BLaER1 treated with 17β-estradiol and CSF1 and Interleukin-3, amounts not matched to agents 10 nM and 100 nM (cell line): ENCODE measurements around the gene ZMYND15.
A peak's percentile ranks its signal among the peaks of the same experiment; 100 is the strongest.
"Not testable (repeated sequence)": the region's sequence is repeated elsewhere in the genome, so short reads cannot be mapped to it uniquely, and the experiment has no call there.

ENCODE experiments used
- H3K27ac ChIP-seq, 11 experiments: shearing (Covaris generic); formaldehyde crosslinking; 2 replicates each; pipeline ENCODE4 v1.8.1; 2022
- H3K27me3 ChIP-seq, 11 experiments: shearing (Covaris generic); formaldehyde crosslinking; 2 replicates each; pipeline ENCODE4 v1.8.1; 2022
- H3K36me3 ChIP-seq, 11 experiments: shearing (Covaris generic); formaldehyde crosslinking; 2 replicates each; pipeline ENCODE4 v1.8.1; 2022
- H3K4me1 ChIP-seq, 10 experiments: shearing (Covaris generic); formaldehyde crosslinking; 2 replicates each; pipeline ENCODE4 v1.8.1; 2022
- H3K4me2 ChIP-seq, 11 experiments: shearing (Covaris generic); formaldehyde crosslinking; 2 replicates each; pipeline ENCODE4 v1.8.1; 2022
- H3K4me3 ChIP-seq, 10 experiments: shearing (Covaris generic); formaldehyde crosslinking; 2 replicates each; pipeline ENCODE4 v1.8.1; 2022
- H3K9ac ChIP-seq, 11 experiments: shearing (Covaris generic); formaldehyde crosslinking; 2 replicates each; pipeline ENCODE4 v1.8.1; 2022
- H3K9me3 ChIP-seq, 11 experiments: shearing (Covaris generic); formaldehyde crosslinking; replicated peaks in 1 of 11; 2 replicates each; pipeline ENCODE4 v1.8.1; 2022
- H4K20me1 ChIP-seq, 11 experiments: shearing (Covaris generic); formaldehyde crosslinking; 2 replicates each; pipeline ENCODE4 v1.8.1; 2022
- Cebpa-rat ChIP-seq, 11 experiments: shearing (Covaris generic); IDR thresholded peaks; 2 replicates each; pipeline ENCODE4 v1.8.1; 2022

The ZMYND15 gene, protein sequence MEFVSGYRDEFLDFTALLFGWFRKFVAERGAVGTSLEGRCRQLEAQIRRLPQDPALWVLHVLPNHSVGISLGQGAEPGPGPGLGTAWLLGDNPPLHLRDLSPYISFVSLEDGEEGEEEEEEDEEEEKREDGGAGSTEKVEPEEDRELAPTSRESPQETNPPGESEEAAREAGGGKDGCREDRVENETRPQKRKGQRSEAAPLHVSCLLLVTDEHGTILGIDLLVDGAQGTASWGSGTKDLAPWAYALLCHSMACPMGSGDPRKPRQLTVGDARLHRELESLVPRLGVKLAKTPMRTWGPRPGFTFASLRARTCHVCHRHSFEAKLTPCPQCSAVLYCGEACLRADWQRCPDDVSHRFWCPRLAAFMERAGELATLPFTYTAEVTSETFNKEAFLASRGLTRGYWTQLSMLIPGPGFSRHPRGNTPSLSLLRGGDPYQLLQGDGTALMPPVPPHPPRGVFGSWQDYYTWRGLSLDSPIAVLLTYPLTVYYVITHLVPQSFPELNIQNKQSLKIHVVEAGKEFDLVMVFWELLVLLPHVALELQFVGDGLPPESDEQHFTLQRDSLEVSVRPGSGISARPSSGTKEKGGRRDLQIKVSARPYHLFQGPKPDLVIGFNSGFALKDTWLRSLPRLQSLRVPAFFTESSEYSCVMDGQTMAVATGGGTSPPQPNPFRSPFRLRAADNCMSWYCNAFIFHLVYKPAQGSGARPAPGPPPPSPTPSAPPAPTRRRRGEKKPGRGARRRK

DNA sequence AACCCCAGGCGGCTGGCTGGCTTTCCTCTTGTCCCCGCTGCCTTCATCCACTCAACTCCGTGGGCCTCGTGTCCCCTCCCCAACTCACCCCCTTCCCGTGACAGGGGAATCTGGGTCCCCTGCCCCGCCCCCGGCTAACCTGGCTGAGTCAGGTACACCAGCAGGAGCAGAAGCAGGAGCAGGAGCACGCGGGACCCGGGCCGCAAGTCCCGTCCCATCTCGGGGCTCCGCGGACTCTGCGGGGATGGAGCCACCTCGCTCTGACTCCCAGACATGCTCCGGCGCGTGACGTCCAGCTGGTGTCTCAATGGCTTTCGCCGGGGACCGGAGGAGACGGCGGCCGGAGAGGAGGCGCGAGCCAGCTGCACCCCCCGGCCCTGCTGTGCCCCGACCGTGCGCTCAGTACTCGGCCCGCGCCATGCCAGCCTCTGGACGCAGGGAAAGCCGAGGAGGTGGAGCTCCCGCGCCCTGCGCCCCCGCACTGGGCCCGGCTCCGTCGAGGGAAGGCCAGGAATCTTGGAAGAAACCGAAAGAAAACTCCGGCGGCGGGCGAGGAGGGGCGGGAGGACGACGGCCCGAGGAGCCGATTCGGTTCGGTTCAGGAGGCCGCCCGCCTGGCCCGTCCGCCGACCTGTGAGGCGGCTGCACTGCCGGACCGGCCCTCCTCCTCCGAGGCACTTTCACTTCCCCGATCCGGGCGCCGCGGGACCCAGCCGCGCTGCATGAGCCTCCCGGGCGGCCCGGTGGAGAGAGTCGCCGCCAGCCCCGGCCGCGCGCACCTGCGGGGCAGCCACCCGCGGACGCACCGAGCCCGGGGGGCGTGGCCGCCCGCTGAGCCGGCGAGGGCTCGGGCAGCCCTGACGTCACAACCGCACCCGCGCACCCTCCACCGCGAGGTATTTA lies at the start of gene ZMYND15, which contains the start of gene CXCL16:
ZMYND15 (plus strand) TSS at position 712 of the 903 bp plus-strand sequence. CDS start 716 bp downstream, outside the sequence.
CXCL16 (minus strand) TSS at position 807 of the 903 bp plus-strand sequence; CDS start at position 218, 589 bp downstream.
- Histone ChIP-seq H3K36me3 (peaks cover 0 to 28% (median 0%) of the 10 kb centered on the region in 11 experiments; a peak in 5 of 22 replicates), H3K4me3 (peak within 1 kb of the TSS; percentile 62 to 95 (median 72)), H3K9me3 (no peaks in the 10 kb centered on the region), H3K27me3 (peaks cover 39 to 82% (median 72%) of the 10 kb centered on the region in 11 experiments), H3K4me2 (peak within 1 kb of the TSS; percentile 85 to 100 (median 98)), H4K20me1 (peaks cover 0 to 19% (median 0%) of the 10 kb centered on the region in 11 experiments; a peak in 8 of 22 replicates), H3K4me1 (peaks cover 33 to 75% (median 54%) of the 10 kb centered on the region in 10 experiments), H3K9ac (peak within 1 kb of the TSS; percentile 44 to 96 (median 77); a peak in 21 of 22 replicates), H3K27ac (peak within 1 kb of the TSS in 7 of 11 experiments; percentile 18 to 89 (median 66); a peak in 13 of 22 replicates)
- no peak for TF ChIP-seq Cebpa-rat (IDR thresholded peaks at IDR 0.05)

DNA sequence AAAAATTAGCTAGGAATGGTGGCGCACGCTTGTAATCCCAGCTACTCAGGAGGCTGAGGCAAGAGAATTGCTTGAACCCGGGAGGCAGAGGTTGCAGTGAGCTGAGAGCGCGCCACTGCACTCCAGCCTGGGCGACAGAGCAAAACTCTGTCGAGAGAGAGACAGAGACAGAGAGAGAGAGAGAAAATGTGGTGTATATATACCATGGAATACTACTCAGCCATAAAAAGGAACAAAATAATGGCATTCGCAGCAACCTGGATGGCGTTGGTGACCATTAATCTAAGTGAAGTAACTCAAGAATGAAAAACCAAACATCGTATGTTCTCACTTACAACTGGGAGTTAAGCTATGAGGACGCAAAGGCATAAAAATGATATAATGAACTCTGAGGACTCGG lies 49.8 kb upstream of the ZMYND15 start:
- not testable (repeated sequence) for H3K9me3 ChIP-seq, H3K9ac ChIP-seq, H3K27me3 ChIP-seq, H3K27ac ChIP-seq, H3K4me1 ChIP-seq, H3K4me2 ChIP-seq, H3K4me3 ChIP-seq
- Histone ChIP-seq H4K20me1 (peaks cover 0 to 100% (median 61%) of the 10 kb centered on the region in 11 experiments; a peak in 20 of 22 replicates), H3K36me3 (peaks cover 40 to 97% (median 89%) of the 10 kb centered on the region in 11 experiments)

DNA sequence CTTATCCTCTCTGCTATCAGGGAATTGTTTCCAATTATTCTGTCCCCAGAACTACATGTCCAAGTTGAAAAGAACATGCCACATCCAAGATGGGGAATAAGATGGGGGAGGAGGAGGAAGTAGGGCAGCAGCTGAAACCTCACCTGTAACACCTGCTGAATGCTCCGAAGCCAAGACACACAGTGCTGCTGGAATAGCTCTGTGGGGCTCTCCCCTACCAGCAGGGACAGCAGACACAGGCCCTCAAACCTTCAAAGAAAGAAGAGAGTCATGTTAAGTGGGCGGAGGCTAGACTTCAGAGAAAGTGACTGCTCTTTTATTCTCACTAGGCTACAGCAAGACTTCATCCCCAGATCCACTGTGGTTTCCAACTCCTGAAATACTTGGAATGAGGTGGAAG lies 48.9 kb upstream of the ZMYND15 start:
- Histone ChIP-seq H3K9ac (no peak overlapping the region), H3K36me3 (peaks cover 34 to 97% (median 91%) of the 10 kb centered on the region in 11 experiments)

DNA sequence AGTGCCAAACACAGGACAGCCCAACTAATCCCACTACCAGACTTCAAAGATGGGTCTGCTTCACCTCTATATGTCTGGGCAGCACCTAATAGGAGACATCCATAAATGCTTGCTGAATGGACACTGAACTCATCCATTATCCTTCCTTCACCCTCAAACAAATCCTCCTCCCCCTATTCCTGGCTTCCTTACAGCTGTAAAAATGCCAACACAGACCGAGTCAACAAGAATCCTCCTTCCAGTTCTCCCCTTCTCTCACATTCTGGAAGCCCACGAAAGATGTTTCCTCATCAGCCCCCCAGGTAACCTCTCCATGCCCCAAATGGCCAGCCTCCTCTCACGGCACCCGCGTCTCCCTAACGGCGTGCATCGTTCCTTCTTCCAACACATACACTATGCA lies 47.9 kb upstream of the ZMYND15 start:
- Histone ChIP-seq H3K4me2 (no peak overlapping the region), H3K27ac (no peak overlapping the region), H3K9me3 (no peaks in the 10 kb centered on the region), H3K36me3 (peaks cover 33 to 97% (median 91%) of the 10 kb centered on the region in 11 experiments), H3K4me3 (no peak overlapping the region), H3K4me1 (peaks cover 0 to 19% (median 3%) of the 10 kb centered on the region in 10 experiments; a peak in 10 of 20 replicates), H3K27me3 (no peaks in the 10 kb centered on the region), H3K9ac (no peak overlapping the region), H4K20me1 (peaks cover 0 to 100% (median 73%) of the 10 kb centered on the region in 11 experiments; a peak in 20 of 22 replicates)
- TF ChIP-seq Cebpa-rat (IDR thresholded peaks at IDR 0.05) = no peak

More for the DNA sequence above, 48.9 kb upstream of the ZMYND15 start:
- TF ChIP-seq Cebpa-rat (IDR thresholded peaks at IDR 0.05) = no peak
- H3K4me2 ChIP-seq = no peak overlapping the region
- H3K9me3 ChIP-seq = no peaks in the 10 kb centered on the region
- H3K27ac ChIP-seq = no peak overlapping the region
- peaks cover 0 to 10% (median 0%) of the 10 kb centered on the region in 10 experiments; a peak in 3 of 20 replicates for H3K4me1 ChIP-seq
- H3K27me3 ChIP-seq = no peaks in the 10 kb centered on the region
- peaks cover 0 to 100% (median 64%) of the 10 kb centered on the region in 11 experiments; a peak in 20 of 22 replicates for H4K20me1 ChIP-seq
- H3K4me3 ChIP-seq = no peak overlapping the region

DNA sequence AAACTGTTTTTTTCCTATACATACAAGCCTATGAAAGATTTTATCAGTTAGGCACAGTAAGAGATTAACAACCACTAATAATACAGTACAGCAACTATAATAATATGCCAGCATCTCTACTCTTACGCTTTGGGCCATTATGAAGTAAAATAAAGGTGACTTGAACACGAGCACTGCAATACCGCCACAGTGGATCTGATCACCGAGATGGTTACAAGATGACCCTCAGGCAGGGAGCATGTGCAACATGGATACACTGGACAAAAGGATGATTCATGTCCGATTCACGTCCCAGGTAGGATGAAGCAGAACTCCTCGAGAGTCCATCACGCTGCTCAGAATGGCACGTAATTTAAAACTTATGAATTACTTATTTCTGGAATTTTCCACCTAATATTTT lies 46.2 kb upstream of the ZMYND15 start:
- no peak overlapping the region for H3K4me2 ChIP-seq
- no peaks in the 10 kb centered on the region for H3K27me3 ChIP-seq
- H3K36me3 ChIP-seq = peaks cover 27 to 97% (median 92%) of the 10 kb centered on the region in 11 experiments
- no peaks in the 10 kb centered on the region for H3K9me3 ChIP-seq
- H3K4me1 ChIP-seq = peaks cover 0 to 14% (median 4%) of the 10 kb centered on the region in 10 experiments; a peak in 10 of 20 replicates
- TF ChIP-seq Cebpa-rat (IDR thresholded peaks at IDR 0.05) = no peak
- no peak overlapping the region for H3K4me3 ChIP-seq
- no peak overlapping the region for H3K9ac ChIP-seq
- H4K20me1 ChIP-seq = peaks cover 0 to 100% (median 79%) of the 10 kb centered on the region in 11 experiments; a peak in 20 of 22 replicates
- no peak overlapping the region for H3K27ac ChIP-seq

DNA sequence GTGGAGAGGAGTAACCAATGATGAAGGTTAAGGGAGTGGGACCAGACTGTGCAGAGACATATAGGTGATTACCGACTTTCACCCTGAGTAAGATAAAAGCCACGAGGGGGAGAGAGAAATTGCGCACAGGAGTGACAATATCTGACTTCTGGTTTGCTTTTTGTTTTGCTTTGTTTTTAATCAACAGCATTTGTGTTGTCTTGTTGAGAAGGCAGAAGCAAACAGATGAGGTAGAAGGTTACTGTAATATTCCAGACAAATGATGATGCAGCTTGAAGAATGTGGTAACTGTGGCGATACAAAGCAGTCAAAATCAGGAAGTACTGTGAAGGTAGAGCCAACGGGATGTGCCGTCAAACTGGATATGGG lies 43.2 kb upstream of the ZMYND15 start:
- TF ChIP-seq Cebpa-rat (IDR thresholded peaks at IDR 0.05) = no peak
- Histone ChIP-seq H3K27me3 (no peaks in the 10 kb centered on the region), H3K4me2 (peak overlapping the region in 5 of 11 experiments; percentile 4 to 46 (median 10); a peak in 3 of 22 replicates)

DNA sequence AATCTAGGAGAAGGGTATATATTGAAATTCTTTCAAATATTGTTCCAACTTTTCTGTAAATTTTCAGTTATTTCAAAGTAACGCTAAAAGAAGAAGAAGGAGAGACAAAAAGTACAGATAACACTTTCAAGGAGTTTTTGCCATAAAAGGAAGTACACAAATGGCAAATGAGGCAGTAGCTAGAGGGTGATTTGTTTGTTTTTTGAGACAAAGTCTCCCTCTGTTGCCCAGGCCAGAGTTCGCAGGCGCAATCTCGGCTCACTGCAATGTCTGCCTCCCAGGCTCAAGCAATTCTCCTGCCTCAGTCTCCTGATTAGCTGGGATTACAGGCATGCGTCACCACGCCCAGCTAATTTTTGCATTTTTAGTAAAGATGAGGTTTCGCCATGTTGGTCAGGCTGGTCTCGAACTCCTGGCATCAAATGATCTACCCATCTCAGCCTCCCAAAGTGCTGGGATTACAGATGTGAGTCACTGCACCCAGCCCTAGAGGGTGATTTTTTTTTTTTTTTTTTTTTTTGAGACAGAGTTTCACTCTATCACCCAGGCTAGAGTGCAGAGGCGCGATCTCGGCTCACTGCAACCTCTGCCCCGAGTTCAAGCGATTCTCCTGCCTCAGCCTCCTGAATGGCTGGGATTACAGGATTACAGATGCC lies 40.1 kb upstream of the ZMYND15 start:
- not testable (repeated sequence) for H3K4me2 ChIP-seq, H3K27ac ChIP-seq, H3K9me3 ChIP-seq, H3K27me3 ChIP-seq, H3K4me3 ChIP-seq
- H4K20me1 ChIP-seq = peaks cover 0 to 87% (median 57%) of the 10 kb centered on the region in 11 experiments; a peak in 17 of 22 replicates
- peaks cover 0 to 68% (median 52%) of the 10 kb centered on the region in 11 experiments; a peak in 21 of 22 replicates for H3K36me3 ChIP-seq
- H3K9ac ChIP-seq = 0 out of 22 replicates have a peak overlapping the region, but pooled peaks of 2 of the 11 experiments have one; percentile 19 to 22
- peaks cover 18 to 42% (median 27%) of the 10 kb centered on the region in 10 experiments for H3K4me1 ChIP-seq

More for the DNA sequence above, 43.2 kb upstream of the ZMYND15 start:
- Histone ChIP-seq H3K9me3 (no peaks in the 10 kb centered on the region), H3K36me3 (peaks cover under 1 to 88% (median 78%) of the 10 kb centered on the region in 11 experiments; a peak in 21 of 22 replicates), H4K20me1 (peaks cover 0 to 99% (median 80%) of the 10 kb centered on the region in 11 experiments; a peak in 19 of 22 replicates), H3K4me1 (peaks cover 0 to 19% (median 5%) of the 10 kb centered on the region in 10 experiments; a peak in 13 of 20 replicates), H3K4me3 (no peak overlapping the region), H3K9ac (no peak overlapping the region), H3K27ac (peak overlapping the region in 2 of 11 experiments; percentile 16 to 17; a peak in 2 of 22 replicates)
